Immature natural killer cell (primary cell): ENCODE results near the gene LRRC55. TPM values are rescaled to one million over a fixed set of nuclear protein-coding genes. Genes with fewer than 3 reads are reported as not detected.

ENCODE experiments used
- DNase-seq, 3 donors: peaks; one replicate each; pipeline ENCODE4 v3.0.0; 2022; ENCODE audit warnings: mixed read lengths in 1 of 3
- H3K27ac Mint-ChIP-seq, 6 donors: one replicate each; pipeline ENCODE4 v1.8.0; 2020; ENCODE audit warnings: mixed read lengths in 6 of 6, mild to moderate bottlenecking in 5 of 6, inconsistent platforms in 4 of 6, moderate library complexity in 3 of 6
- H3K27me3 Mint-ChIP-seq, 3 donors: one replicate each; pipeline ENCODE4 v1.8.0; 2020 to 2021; ENCODE audit warnings: low read depth in 3 of 3, mild to moderate bottlenecking in 3 of 3, mixed read lengths in 3 of 3, moderate library complexity in 3 of 3, inconsistent platforms in 1 of 3
- H3K36me3 Mint-ChIP-seq, 3 donors: one replicate each; pipeline ENCODE4 v1.8.0; 2020; ENCODE audit warnings: mixed read lengths in 3 of 3, inconsistent platforms in 2 of 3, mild to moderate bottlenecking in 2 of 3
- H3K4me1 Mint-ChIP-seq, 2 donors: one replicate each; pipeline ENCODE4 v1.8.0; 2020; ENCODE audit warnings: inconsistent platforms in 2 of 2, mild to moderate bottlenecking in 2 of 2, mixed read lengths in 2 of 2, moderate library complexity in 1 of 2
- H3K4me3 Mint-ChIP-seq, 5 donors: one replicate each; pipeline ENCODE4 v1.8.0; 2020; ENCODE audit warnings: mild to moderate bottlenecking in 5 of 5, mixed read lengths in 5 of 5, inconsistent platforms in 3 of 5, moderate library complexity in 3 of 5
- H3K9me3 Mint-ChIP-seq, 6 donors: one replicate each; pipeline ENCODE4 v1.8.0; 2020; ENCODE audit warnings: mild to moderate bottlenecking in 6 of 6, mixed read lengths in 6 of 6, inconsistent platforms in 4 of 6, moderate library complexity in 3 of 6
- polyA plus RNA-seq, 3 donors: library from polyadenylated mRNA; unstranded; fragments of 300-500 nt; fragmentation: Illumina TruSeq; gene quantifications; one replicate each; pipeline ENCODE4 v1.2.3, GENCODE V29; 2021

LRRC55 gene, protein sequence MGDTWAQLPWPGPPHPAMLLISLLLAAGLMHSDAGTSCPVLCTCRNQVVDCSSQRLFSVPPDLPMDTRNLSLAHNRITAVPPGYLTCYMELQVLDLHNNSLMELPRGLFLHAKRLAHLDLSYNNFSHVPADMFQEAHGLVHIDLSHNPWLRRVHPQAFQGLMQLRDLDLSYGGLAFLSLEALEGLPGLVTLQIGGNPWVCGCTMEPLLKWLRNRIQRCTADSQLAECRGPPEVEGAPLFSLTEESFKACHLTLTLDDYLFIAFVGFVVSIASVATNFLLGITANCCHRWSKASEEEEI
- polyA plus RNA-seq, result not detected

DNA sequence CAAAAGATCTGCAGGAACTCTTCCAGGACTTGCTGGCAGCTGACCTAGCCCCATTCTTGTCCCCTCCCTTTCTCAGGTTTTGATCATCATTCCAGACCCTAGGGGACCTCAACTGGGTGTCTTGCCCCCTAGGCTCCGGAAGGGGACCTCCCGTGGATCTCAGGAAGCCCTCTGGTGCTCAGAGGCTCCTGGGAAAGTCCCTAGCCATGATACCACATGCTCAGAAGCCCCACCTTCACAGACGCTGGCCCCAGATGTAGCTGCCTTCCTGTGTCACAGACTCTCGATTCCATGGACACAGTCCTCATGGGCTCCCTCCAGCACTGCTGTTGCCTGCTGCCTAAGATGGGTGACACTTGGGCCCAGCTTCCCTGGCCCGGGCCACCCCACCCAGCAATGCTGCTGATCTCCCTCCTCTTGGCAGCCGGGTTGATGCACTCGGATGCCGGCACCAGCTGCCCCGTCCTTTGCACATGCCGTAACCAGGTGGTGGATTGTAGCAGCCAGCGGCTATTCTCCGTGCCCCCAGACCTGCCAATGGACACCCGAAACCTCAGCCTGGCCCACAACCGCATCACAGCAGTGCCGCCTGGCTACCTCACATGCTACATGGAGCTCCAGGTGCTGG lies at the start of gene LRRC55:
Gene LRRC55, plus strand, starts transcription at position 276 of the 628 bp plus-strand sequence. Its CDS starts 70 bp downstream, at position 346.
- H3K9me3 Mint-ChIP-seq, result peaks cover 0 to 2% (median 0%) of the 10 kb centered on the region in 6 donors
- H3K36me3 Mint-ChIP-seq, result no peaks in the 10 kb centered on the region
- H3K27me3 Mint-ChIP-seq, result peaks cover 0 to 12% (median 8%) of the 10 kb centered on the region in 3 donors
- H3K4me3 Mint-ChIP-seq, result no peak within 1 kb of the TSS
- H3K27ac Mint-ChIP-seq, result no peak within 1 kb of the TSS
- no peak for DNase-seq
- H3K4me1 Mint-ChIP-seq, result no peaks in the 10 kb centered on the region

DNA sequence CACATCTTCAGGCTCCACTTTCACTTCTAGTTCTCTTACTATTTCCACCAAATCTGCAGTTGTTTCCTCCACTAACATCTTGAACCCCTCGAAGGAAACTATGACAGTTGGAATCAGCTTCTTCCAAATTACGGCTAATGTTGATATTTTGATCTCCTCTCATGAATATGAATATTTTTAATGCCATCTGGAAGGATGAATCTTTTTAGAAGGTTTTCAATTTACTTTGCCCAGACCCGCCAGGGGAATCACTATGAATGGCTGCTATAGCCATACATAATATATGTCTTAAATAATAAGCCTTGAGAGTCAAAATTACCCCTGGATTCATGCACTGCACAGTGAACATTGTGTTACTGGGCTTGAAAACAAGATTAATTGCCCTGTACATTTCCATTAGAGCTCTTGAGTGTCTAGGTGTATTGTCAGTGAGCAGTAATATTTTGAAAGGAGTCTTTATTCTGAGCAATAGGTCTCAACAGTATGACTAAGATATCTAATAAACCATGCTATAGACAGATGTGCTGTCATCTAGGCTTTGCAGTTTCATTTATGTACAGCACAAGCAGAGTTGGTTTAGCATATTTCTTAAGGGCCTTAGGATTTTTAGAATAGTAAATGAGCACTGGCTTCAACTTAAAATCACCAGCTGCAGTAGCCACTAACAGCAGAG lies 48.3 kb upstream of the LRRC55 start:
- Mint-ChIP-seq H3K27ac (no peak overlapping the region), H3K4me1 (no peaks in the 10 kb centered on the region), H3K9me3 (no peaks in the 10 kb centered on the region), H3K27me3 (peaks cover 0 to 6% (median 0%) of the 10 kb centered on the region in 3 donors), H3K36me3 (no peaks in the 10 kb centered on the region), H3K4me3 (no peak overlapping the region)
- DNase-seq, result no peak

DNA sequence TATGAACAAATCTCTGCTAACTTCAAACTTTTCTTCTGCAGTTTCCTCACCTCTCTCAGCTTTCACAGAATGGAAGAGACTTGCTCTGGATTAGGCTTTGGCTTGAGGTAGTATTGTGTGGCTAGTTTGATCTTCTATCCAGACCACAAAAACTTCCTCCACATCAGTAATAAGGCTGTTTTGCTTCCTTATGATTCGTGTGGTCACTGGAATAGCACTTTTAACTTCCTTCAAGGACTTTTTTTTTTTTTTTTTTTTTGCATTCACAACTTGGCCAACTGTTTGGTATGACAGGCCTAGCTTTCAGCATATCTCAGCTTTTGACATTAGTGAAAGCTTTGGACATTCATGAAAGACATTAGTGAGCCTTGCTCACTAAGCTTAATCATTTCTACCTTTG lies 47.5 kb upstream of the LRRC55 start:
- Mint-ChIP-seq H3K36me3 (no peaks in the 10 kb centered on the region), H3K4me1 (no peaks in the 10 kb centered on the region), H3K9me3 (peaks cover 0 to 2% (median 0%) of the 10 kb centered on the region in 6 donors), H3K4me3 (no peak overlapping the region), H3K27ac (no peak overlapping the region), H3K27me3 (peaks cover 0 to 6% (median 2%) of the 10 kb centered on the region in 3 donors)
- DNase-seq, result no peak

DNA sequence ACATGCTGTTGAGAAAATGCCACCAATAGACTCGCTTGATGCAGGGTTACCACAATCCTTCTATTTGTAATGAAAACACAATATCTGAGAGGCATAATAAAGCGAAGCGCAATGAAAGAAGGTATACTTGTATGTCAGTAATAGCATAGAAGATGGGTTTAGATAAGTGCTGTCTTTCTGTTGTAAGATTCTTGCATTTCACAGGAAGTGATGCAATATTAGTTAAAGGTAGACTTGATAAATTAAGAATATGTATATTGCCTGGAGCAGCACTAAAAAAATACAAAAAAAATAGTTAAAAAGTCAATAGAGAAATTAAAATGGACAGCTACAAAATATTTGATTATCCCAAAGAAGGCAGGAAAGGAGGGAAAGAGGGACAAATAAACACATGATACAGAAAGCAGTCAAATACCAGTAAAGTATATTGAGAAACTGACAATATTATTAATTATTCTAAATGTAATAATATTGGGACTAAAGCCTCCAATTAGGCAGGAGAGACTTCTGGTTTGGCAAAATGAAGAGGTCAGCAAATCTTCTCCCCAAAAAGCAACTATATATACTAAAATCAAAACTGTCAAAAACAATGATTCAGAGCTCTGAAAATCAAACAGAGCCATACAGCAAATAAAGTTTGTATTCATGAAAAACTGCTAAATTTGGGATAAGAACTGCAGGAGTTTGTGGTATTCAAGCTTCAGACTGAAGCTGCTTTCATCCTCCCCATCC lies 46.6 kb upstream of the LRRC55 start:
- no peak for DNase-seq
- H3K4me3 Mint-ChIP-seq, result no peak overlapping the region
- H3K27me3 Mint-ChIP-seq, result peaks cover 0 to 4% (median 2%) of the 10 kb centered on the region in 3 donors
- peaks cover 0 to 2% (median 0%) of the 10 kb centered on the region in 6 donors for H3K9me3 Mint-ChIP-seq
- no peaks in the 10 kb centered on the region for H3K4me1 Mint-ChIP-seq
- H3K27ac Mint-ChIP-seq, result no peak overlapping the region
- no peaks in the 10 kb centered on the region for H3K36me3 Mint-ChIP-seq

DNA sequence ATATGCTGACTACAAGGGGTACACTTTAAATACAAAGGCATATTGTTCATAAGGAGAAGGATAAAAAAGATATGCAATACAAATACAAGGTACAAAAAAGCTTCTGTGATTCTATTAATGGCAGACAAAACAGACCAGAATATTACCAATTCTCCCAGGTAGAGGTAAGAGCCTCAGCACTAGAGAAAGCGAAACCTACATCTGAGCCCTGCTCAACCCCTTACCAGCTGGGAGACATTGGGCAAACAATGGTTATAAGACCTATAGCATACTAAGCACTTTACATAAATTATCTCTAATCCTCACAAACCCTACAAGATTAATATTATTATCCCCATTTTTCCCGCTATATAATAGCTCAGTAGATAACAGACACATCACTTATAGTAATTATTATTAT lies 41.2 kb upstream of the LRRC55 start:
- no peaks in the 10 kb centered on the region for H3K4me1 Mint-ChIP-seq
- no peak overlapping the region for H3K4me3 Mint-ChIP-seq
- DNase-seq, result no peak
- peaks cover 0 to 2% (median 0%) of the 10 kb centered on the region in 6 donors for H3K9me3 Mint-ChIP-seq
- H3K27ac Mint-ChIP-seq, result no peak overlapping the region
- H3K27me3 Mint-ChIP-seq, result peaks cover 1 to 4% (median 3%) of the 10 kb centered on the region in 3 donors
- H3K36me3 Mint-ChIP-seq, result no peaks in the 10 kb centered on the region

DNA sequence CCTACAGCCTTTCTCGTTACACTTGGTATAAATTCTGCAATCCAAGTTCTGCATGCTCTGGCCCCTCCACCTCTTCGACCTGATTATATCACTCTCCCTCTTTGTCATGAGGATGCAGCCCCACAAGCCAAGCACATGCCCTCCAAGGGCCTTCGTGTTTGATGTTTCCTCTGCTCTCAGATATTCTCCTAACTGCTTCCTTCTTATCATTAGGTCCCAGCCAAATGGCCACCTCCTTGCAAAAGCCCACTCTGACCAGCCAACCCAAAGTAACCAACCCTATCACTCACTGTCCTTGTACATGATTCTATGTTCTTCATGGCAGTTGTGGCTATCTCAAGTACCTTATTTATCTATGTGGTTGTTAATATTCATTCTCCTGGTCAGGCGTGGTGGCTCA lies 38.3 kb upstream of the LRRC55 start:
- Mint-ChIP-seq H3K4me3 (no peak overlapping the region), H3K27ac (no peak overlapping the region), H3K4me1 (no peaks in the 10 kb centered on the region), H3K27me3 (peaks cover 7 to 9% (median 8%) of the 10 kb centered on the region in 3 donors), H3K9me3 (peaks cover 0 to 2% (median 0%) of the 10 kb centered on the region in 6 donors), H3K36me3 (no peaks in the 10 kb centered on the region)
- no peak for DNase-seq

DNA sequence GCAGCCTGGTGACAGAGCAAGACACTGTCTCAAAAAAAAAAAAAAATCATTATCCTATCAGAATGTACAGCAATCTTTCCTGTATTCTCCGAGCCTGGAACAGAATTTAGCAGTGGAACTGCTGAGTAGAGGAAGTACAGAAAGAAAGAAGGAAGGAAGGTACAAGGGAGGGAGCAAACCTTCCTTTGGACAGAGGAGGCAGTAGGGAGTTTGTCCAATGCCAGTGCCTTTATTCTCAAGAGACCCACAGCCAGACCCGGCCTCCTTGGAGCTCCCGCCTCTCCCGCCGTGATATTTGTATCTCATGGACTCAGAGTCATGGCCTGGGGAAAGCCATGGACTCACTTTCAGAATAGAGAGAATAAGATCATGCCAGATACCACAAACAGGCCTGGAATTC lies 37.7 kb upstream of the LRRC55 start:
- no peaks in the 10 kb centered on the region for H3K36me3 Mint-ChIP-seq

DNA sequence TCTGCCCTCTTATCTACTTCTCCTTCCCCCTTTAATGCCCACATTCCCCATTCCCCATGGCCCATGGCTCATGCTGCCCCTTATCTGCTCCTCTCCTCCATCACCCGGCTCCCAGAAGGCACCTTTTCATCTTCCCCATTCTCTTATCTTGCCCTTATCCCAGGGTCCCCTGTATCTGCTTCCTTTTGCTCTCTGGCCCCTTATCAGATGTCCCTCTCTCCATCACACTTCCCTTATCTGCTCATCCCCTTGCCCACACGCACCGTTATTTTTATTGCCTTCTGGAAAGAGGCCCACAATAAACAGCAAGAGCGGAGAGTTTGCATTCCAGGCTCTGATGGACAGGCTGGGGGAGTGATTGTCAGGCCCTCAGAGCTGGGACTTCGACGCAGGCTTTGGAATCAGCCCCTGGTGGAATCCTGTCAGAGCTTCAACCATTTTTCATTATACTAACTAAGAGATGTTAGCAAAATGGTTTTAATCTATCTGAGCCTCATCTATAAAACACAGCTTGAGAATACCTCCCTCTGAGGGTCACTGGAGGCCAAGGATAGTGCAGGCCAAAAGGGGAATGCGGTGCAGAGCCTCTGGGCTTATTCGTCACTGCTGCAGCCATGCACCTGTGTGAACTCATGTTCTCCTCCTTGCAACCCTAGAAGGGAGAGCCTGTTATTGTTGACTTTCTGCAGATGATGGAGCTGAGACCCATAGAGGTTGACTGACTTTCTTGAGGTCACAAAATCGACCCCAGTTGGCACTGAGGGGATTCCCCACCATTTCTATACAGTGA lies 37.0 kb upstream of the LRRC55 start:
- H3K4me3 Mint-ChIP-seq, result no peak overlapping the region
- no peak for DNase-seq
- H3K36me3 Mint-ChIP-seq, result no peaks in the 10 kb centered on the region
- peaks cover 0 to 1% (median 0%) of the 10 kb centered on the region in 6 donors for H3K9me3 Mint-ChIP-seq
- H3K4me1 Mint-ChIP-seq, result no peaks in the 10 kb centered on the region
- peaks cover 4 to 10% (median 7%) of the 10 kb centered on the region in 3 donors for H3K27me3 Mint-ChIP-seq
- H3K27ac Mint-ChIP-seq, result no peak overlapping the region

More for the DNA sequence above, 37.7 kb upstream of the LRRC55 start:
- peaks cover 6 to 9% (median 7%) of the 10 kb centered on the region in 3 donors for H3K27me3 Mint-ChIP-seq
- peaks cover 0 to 1% (median 0%) of the 10 kb centered on the region in 6 donors for H3K9me3 Mint-ChIP-seq
- no peaks in the 10 kb centered on the region for H3K4me1 Mint-ChIP-seq
- no peak for DNase-seq
- H3K4me3 Mint-ChIP-seq, result no peak overlapping the region
- no peak overlapping the region for H3K27ac Mint-ChIP-seq

DNA sequence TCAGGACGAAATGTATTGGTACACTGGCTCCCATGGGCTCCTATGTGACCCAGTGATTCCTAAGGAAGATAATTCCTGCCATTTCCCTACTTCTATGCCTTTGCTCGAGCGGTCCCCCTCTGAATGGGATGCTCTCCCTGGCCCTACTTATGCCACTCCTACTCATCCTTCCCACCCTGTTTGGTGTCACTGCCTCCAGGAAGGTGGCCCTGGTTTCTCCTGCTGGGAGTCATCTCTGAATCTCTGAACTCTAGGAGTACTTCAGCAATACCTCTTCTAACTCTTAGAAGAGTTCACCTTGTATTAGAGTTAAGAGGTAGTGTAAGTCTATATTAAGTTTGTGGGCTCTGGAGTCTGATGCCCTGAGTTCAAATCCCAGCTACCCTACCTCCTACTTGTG lies 35.5 kb upstream of the LRRC55 start:
- no peak overlapping the region for H3K4me3 Mint-ChIP-seq
- no peaks in the 10 kb centered on the region for H3K4me1 Mint-ChIP-seq
- DNase-seq, result no peak
- no peak overlapping the region for H3K27ac Mint-ChIP-seq
- H3K27me3 Mint-ChIP-seq, result peaks cover 4 to 10% (median 7%) of the 10 kb centered on the region in 3 donors
- no peaks in the 10 kb centered on the region for H3K36me3 Mint-ChIP-seq
- H3K9me3 Mint-ChIP-seq, result peaks cover 0 to 4% (median 0%) of the 10 kb centered on the region in 6 donors

DNA sequence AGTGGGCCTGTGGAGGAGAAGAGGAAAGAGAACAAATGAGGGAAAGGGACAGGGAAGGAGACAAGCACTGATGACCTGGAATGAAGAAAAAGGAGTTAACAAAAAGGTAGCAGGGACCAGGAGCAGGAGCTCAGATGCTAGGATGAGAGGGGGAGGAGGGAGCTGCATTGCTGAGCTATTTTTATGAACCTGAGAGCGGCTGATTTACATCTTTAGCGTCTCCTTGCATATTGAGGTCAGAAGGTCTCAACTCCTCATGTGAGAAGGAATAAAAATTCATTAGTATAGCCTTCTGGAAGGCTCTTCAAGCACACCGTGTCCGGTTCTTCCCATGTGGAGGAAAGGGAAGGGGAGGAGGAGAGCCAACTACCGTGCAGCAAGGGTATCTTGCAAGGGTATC lies 33.1 kb upstream of the LRRC55 start:
- Mint-ChIP-seq H3K27ac (no peak overlapping the region), H3K9me3 (peaks cover 0 to 4% (median 0%) of the 10 kb centered on the region in 6 donors), H3K4me1 (no peaks in the 10 kb centered on the region), H3K27me3 (peaks cover 4 to 12% (median 7%) of the 10 kb centered on the region in 3 donors), H3K36me3 (no peaks in the 10 kb centered on the region), H3K4me3 (no peak overlapping the region)
- DNase-seq, result no peak

DNA sequence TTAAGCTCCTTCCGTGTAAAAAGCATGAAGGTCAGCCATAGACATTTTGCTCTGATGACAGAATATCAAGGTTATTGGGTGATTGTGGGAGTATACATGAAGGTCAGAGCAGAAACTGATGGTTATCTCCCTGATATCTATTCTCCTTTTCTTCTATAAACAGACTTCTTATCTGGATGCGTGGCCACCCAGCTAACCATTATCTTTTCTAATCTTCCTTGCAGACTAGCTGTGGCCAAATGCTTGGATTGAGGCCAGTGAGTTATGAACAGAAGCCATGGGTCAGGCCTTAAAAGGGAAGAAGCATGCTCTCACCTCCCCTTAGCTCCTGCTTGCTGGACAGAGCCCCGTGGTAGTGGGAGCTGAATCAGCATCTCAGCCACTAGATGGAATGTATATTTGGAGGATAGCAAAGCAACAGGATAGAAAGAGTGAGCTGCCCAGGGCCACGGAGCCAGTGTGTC lies 31.3 kb upstream of the LRRC55 start:
- Mint-ChIP-seq H3K27ac (no peak overlapping the region), H3K36me3 (no peaks in the 10 kb centered on the region), H3K4me3 (no peak overlapping the region), H3K27me3 (peaks cover 4 to 14% (median 9%) of the 10 kb centered on the region in 3 donors), H3K9me3 (peaks cover 0 to 5% (median 0%) of the 10 kb centered on the region in 6 donors), H3K4me1 (no peaks in the 10 kb centered on the region)
- DNase-seq, result no peak

DNA sequence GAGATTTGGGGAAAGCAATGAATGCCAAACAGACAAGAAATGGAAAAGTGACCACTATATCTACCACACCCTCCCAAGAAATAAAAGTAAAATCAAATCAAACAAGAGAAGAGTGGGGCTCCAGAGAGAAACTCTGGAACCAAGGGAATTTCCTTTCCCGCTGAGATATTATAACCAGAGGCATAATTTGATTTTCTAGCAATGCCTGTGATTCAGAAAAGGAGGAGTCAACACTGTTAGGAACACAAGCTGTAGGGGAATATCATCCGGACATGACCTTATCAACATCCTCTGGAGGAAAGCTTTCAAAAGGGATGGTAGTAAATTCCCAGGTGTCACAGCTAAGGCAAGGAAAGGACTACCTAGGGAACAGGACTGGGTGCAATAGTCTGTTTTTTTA lies 29.6 kb upstream of the LRRC55 start:
- no peaks in the 10 kb centered on the region for H3K36me3 Mint-ChIP-seq
- H3K27ac Mint-ChIP-seq, result no peak overlapping the region
- peaks cover 2 to 10% (median 6%) of the 10 kb centered on the region in 3 donors for H3K27me3 Mint-ChIP-seq
- DNase-seq, result no peak
- no peak overlapping the region for H3K4me3 Mint-ChIP-seq
- peaks cover 0 to 6% (median 0%) of the 10 kb centered on the region in 6 donors for H3K9me3 Mint-ChIP-seq
- H3K4me1 Mint-ChIP-seq, result no peaks in the 10 kb centered on the region

DNA sequence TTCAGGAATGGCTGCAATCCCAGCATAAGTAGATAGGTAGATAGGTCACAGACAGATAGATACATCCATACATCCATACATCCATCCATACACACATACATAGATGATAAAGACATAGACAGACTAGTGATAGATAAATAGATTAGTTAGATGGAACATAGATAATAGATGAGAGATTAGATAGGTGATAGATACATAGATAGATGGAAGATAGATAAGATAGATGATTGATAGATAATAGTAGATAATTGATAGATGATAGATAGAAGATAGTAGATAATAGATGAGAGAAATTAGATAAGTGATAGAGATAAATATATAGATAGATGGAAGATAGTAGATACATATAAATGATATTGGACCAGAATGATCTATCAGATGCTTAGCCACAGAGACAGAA lies 28.3 kb upstream of the LRRC55 start:
- no peak overlapping the region for H3K4me3 Mint-ChIP-seq
- peaks cover 4 to 9% (median 8%) of the 10 kb centered on the region in 3 donors for H3K27me3 Mint-ChIP-seq
- DNase-seq, result no peak
- H3K36me3 Mint-ChIP-seq, result no peaks in the 10 kb centered on the region
- H3K27ac Mint-ChIP-seq, result no peak overlapping the region
- H3K9me3 Mint-ChIP-seq, result peaks cover 0 to 5% (median 0%) of the 10 kb centered on the region in 6 donors
- H3K4me1 Mint-ChIP-seq, result no peaks in the 10 kb centered on the region
